IPS DF 19.7 (cell line): ENCODE measurements around the gene CCDC170.
"Not testable (repeated sequence)": the region's sequence is repeated elsewhere in the genome, so short reads cannot be mapped to it uniquely, and the experiment has no call there.

Source experiments
- DNase-seq: peaks from one replicate; pipeline ENCODE4 v3.0.0-alpha.2; 2013; ENCODE audit warnings: low read depth, low spot score

The CCDC170 gene

GRCh38 chr6:151493804-151494234 lies at the start of gene CCDC170:
Gene CCDC170 (plus strand): TSS chr6:151494017. CDS start chr6:151494129, 112 bp downstream.
- no peak for DNase-seq

GRCh38 chr6:151445482-151445881 lies 48.3 kb upstream of the CCDC170 start:
- DNase-seq = no peak

GRCh38 chr6:151447237-151447636 lies 46.6 kb upstream of the CCDC170 start:
- DNase-seq = no peak

- DNase-seq = no peak
These were observed 45.2 kb upstream of the CCDC170 start for GRCh38 chr6:151448623-151449022.

GRCh38 chr6:151450928-151451327 lies 42.9 kb upstream of the CCDC170 start:
- not testable (repeated sequence) for DNase-seq

- DNase-seq = no peak
These were observed 42.3 kb upstream of the CCDC170 start for GRCh38 chr6:151451417-151451949.

GRCh38 chr6:151451950-151452749 lies 41.7 kb upstream of the CCDC170 start, which contains the start of gene RMND1:
Gene RMND1 (minus strand): TSS chr6:151452126. CDS start chr6:151445811, 6,315 bp downstream.
- DNase-seq = peak; percentile 97

GRCh38 chr6:151452750-151453427 lies 40.9 kb upstream of the CCDC170 start:
- no peak for DNase-seq

GRCh38 chr6:151455751-151456398 lies 37.9 kb upstream of the CCDC170 start:
- DNase-seq = not testable (repeated sequence)

- DNase-seq = no peak
These were observed 32.1 kb upstream of the CCDC170 start for GRCh38 chr6:151461673-151462072.

- no peak for DNase-seq
These were observed 29.1 kb upstream of the CCDC170 start for GRCh38 chr6:151464702-151465101.

- DNase-seq = no peak
These were observed 17.9 kb upstream of the CCDC170 start for GRCh38 chr6:151475653-151476523.

- DNase-seq = no peak
These were observed 16.1 kb upstream of the CCDC170 start for GRCh38 chr6:151477726-151478125.

- no peak for DNase-seq
These were observed 15.1 kb upstream of the CCDC170 start for GRCh38 chr6:151478670-151479069.

GRCh38 chr6:151481786-151482185 lies 12.0 kb upstream of the CCDC170 start:
- no peak for DNase-seq

- DNase-seq = no peak
These were observed 11.5 kb upstream of the CCDC170 start for GRCh38 chr6:151482290-151482689.

GRCh38 chr6:151483994-151484393 lies 9.8 kb upstream of the CCDC170 start:
- DNase-seq = no peak

GRCh38 chr6:151488226-151488625 lies 5.6 kb upstream of the CCDC170 start:
- DNase-seq = no peak

GRCh38 chr6:151490996-151491395 lies 2.8 kb upstream of the CCDC170 start:
- no peak for DNase-seq

GRCh38 chr6:151493161-151493803 lies 535 bp upstream of the CCDC170 start:
- no peak for DNase-seq
